ENCODE data around the gene DACT3. TPM values are rescaled to one million over a fixed set of nuclear protein-coding genes. Genes with fewer than 3 reads are reported as not detected.

DACT3 gene
- total and polyA plus RNA-seq, 7 donors, result 0.44 to 1.6 (median 0.76) TPM

DNA sequence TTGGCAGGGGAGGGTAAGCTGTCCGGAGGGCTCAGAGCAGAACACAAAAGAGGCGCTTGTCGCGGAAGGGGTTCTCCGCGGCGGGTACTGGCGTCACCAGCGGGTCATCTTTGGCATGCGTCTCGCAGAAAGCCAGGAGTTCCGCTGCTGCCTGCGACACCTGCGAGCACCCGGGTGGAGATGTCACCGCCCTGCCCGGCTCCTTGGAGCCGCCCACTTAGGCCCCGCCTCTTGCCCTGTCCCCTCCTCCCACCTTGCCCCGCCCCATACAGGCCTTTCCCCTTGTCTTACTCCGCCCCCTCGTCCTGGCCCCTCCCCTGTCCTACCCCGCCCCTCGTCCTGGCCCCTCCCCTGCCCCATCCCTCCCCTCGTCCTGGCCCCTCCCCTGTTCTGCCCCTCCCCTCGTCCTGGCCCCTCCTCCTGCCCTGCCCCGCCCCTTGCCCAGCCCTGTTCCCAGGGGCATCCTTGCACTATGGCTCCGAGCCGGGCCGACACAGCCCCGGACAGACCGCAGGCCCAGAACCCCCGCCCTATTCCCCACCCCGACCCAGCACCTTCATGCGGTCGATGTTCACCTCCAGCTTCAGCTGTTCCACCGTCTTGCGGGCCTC lies 26.8 kb downstream of the DACT3 start:
- peaks cover 0 to 60% (median 23%) of the 10 kb centered on the region in 3 donors for H3K27me3 ChIP-seq (ENCODE audit: insufficient read depth in 3 of 3, low read length in 2 of 3)
- ATAC-seq, result peak; percentile 80 to 90 (median 88)
- peak overlapping the region; percentile 54 for H3K4me3 ChIP-seq
- intact Hi-C loops (cut with DNase I), result no loop called here
- 2 to 4% (median 3%) methylated on average over 30 to 38 of the region's 38 CpGs for WGBS, 3 donors
- H3K27ac ChIP-seq, result no peak overlapping the region
- TF ChIP-seq, protein P1, sequence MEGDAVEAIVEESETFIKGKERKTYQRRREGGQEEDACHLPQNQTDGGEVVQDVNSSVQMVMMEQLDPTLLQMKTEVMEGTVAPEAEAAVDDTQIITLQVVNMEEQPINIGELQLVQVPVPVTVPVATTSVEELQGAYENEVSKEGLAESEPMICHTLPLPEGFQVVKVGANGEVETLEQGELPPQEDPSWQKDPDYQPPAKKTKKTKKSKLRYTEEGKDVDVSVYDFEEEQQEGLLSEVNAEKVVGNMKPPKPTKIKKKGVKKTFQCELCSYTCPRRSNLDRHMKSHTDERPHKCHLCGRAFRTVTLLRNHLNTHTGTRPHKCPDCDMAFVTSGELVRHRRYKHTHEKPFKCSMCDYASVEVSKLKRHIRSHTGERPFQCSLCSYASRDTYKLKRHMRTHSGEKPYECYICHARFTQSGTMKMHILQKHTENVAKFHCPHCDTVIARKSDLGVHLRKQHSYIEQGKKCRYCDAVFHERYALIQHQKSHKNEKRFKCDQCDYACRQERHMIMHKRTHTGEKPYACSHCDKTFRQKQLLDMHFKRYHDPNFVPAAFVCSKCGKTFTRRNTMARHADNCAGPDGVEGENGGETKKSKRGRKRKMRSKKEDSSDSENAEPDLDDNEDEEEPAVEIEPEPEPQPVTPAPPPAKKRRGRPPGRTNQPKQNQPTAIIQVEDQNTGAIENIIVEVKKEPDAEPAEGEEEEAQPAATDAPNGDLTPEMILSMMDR (IDR thresholded peaks at IDR 0.05), result no peak
- H3K36me3 ChIP-seq (ENCODE audit: insufficient read depth in 1 of 2, low read depth in 1 of 2), result no peaks in the 10 kb centered on the region
- H3K4me1 ChIP-seq, result peaks cover 13% of the 10 kb centered on the region
- peak; percentile 81 to 91 for DNase-seq
- no peaks in the 10 kb centered on the region for H3K9me3 ChIP-seq

- ATAC-seq (no peak), DNase-seq (no peak)
- WGBS, 3 donors, result 86 to 91% (median 89%) methylated on average over 3 of the region's 3 CpGs
- H3K4me1 ChIP-seq, result peaks cover 9% of the 10 kb centered on the region
- H3K36me3 ChIP-seq (ENCODE audit: insufficient read depth in 1 of 2, low read depth in 1 of 2), result no peaks in the 10 kb centered on the region
- H3K4me3 ChIP-seq, result no peak overlapping the region
- H3K27ac ChIP-seq, result no peak overlapping the region
- intact Hi-C loops (cut with DNase I), result no loop called here
- peaks cover 0 to 56% (median 23%) of the 10 kb centered on the region in 3 donors for H3K27me3 ChIP-seq (ENCODE audit: insufficient read depth in 3 of 3, low read length in 2 of 3)
- no peaks in the 10 kb centered on the region for H3K9me3 ChIP-seq
- TF ChIP-seq, protein P1 (IDR thresholded peaks at IDR 0.05), result no peak
Observed at GRCh38 chr19:46633130-46633529, 27.9 kb downstream of the DACT3 start.

GRCh38 chr19:46631481-46631880 lies 29.5 kb downstream of the DACT3 start:
- Histone ChIP-seq H3K4me1 (peaks cover 9% of the 10 kb centered on the region), H3K36me3 (ENCODE audit: insufficient read depth in 1 of 2, low read depth in 1 of 2) (no peaks in the 10 kb centered on the region), H3K27ac (no peak overlapping the region), H3K4me3 (no peak overlapping the region), H3K27me3 (ENCODE audit: insufficient read depth in 3 of 3, low read length in 2 of 3) (peaks cover 0 to 41% (median 22%) of the 10 kb centered on the region in 3 donors), H3K9me3 (no peaks in the 10 kb centered on the region)
- WGBS, 3 donors, result 45 to 51% (median 49%) methylated on average over 6 of the region's 6 CpGs
- DNase-seq, result peak; percentile 77 to 82
- intact Hi-C loops (cut with DNase I), result no loop called here
- TF ChIP-seq, protein P1 (IDR thresholded peaks at IDR 0.05), result no peak
- ATAC-seq, result no peak

DNA sequence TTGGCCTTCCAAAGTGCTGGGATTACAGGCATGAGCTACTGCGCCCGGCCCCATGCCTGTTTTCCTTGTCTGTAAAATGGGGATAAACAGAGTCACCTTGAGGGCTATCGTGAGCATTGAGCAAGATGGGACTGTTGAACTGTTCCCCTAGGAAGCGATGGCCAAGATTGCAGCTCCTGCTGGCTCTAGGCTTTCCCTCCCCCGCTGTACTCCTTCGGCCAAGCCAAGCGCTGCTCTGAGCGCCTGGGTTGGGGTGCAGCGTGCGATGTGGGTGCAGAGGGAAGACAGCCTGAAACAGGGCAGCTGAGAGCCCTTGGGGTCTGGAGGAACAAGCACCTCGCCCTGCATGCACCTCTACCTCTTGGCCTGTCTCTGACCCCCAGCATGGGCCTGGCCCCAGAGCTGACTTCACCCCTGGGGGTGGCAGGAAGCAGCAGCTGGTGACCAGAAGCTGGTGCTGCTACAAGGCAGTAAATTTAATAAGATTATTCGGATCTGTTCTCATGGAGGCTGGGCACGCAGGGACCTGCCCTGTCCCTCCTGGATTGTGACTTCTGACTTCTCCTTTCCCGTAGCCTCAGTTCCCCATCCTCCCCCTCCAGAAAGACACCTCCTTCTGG lies 30.3 kb downstream of the DACT3 start:
- DNase-seq (no peak), ATAC-seq (no peak)
- WGBS, 3 donors, result 79 to 88% (median 83%) methylated on average over 14 of the region's 14 CpGs
- TF ChIP-seq, protein P1 (IDR thresholded peaks at IDR 0.05), result no peak
- no peak overlapping the region for H3K27ac ChIP-seq
- H3K27me3 ChIP-seq (ENCODE audit: insufficient read depth in 3 of 3, low read length in 2 of 3), result peaks cover 0 to 35% (median 21%) of the 10 kb centered on the region in 3 donors
- H3K36me3 ChIP-seq (ENCODE audit: insufficient read depth in 1 of 2, low read depth in 1 of 2), result no peaks in the 10 kb centered on the region
- no peak overlapping the region for H3K4me3 ChIP-seq
- intact Hi-C loops (cut with DNase I), result no loop called here
- H3K9me3 ChIP-seq, result no peaks in the 10 kb centered on the region
- H3K4me1 ChIP-seq, result peaks cover 9% of the 10 kb centered on the region
